GM21528 (cell line): ENCODE results near the gene PRRC1.

Source experiments
- ATAC-seq: cut with Tn5 transposase; IDR thresholded peaks from one replicate; pipeline ENCODE4 v1.9.1; 2021; ENCODE audit warnings: mild to moderate bottlenecking, moderate library complexity; ENCODE audit not compliant: unreplicated experiment, low FRiP score

PRRC1 gene

DNA sequence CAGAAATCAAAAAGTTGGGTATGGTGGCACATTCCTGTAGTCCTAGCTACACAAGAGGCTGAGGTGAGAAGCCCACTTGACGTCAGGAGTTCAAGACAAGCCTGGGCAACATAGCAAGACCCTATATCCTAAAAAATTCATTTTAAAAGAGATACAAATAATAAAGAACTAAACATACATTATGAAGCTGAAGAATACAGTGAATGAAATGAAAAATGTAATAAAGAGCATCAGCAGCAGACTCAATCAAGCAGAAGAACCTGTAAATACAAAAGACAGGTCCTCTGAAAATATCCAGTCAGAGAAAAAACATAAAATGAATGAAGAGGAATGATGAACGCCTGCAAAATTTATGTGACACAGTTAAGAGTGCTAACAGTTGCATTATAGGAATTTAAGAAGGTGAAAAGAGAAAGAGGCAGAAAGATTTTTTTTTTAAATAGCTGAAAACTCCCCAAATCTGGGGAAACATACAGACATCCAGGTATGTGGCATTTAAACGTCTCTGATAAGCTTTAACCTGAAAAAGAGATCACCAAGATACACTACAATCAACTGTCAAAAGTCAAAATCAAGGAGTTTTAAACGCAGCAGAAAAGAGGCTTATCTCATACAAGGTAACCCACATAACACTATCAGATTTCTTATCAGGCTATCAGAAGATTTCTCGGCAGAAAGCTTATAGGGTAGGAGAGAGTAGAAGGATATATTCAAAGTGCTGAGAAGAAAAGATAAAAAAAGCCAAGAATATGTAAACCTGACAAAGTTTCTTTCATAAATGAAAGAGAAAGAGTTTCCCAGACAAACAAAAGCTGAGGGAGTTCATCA is 57.6 kb downstream of the PRRC1 start:
- no peak for ATAC-seq

DNA sequence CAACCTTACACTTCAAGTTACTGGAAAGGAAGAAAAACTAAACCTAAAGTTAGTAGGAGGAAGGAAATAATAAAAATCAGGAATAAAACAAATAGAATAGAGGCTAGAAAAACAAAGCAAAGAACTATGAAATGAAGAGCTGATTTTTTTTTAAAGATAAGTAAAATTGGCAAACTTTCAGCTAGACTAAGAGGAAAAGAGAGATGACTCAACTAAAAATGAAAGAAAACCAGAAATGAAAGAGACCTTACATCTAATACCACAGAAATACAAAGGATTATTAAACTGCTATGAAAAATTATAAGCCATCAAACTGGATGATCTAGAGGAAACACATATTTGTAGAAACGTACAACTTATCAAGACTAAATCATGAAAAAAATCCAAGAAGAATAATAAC is 60.0 kb downstream of the PRRC1 start:
- no peak for ATAC-seq

DNA sequence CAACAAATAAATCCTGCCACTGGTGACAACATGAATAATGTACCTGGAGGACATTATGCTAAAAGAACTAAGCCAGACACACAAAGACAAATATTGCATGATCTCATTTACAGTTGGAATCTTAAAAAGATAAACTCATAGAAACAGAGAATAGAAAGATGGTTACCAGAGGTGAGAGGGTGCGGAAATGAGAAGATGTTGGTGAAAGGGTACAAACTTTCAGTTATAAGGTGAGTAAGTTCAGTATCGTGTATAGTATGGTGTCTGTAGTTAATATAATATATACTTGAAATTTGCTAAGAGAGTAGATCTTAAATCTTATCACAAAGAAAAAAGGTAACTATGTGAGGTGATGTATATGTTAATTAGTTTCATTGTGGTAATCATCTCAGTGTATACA is 63.3 kb downstream of the PRRC1 start:
- peak; percentile 52 for ATAC-seq

DNA sequence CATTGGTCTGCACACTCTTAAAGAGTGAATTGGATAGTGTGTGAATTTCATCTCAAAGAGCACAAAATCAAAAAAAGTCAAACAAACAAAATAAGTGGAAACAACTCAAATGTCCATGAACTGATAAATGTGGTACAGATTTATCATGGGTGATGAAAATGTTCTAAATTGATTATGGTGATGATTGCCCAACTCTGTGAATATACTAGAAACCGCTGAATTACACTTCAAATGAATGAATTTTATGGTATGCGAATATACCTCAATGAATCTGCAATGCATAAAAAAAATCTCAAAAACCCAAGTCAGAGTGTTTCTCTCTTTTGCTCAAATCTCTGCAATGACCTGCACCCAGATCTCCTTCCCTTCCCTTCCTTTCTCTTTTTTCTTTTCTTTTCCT is 64.0 kb downstream of the PRRC1 start:
- ATAC-seq = no peak

DNA sequence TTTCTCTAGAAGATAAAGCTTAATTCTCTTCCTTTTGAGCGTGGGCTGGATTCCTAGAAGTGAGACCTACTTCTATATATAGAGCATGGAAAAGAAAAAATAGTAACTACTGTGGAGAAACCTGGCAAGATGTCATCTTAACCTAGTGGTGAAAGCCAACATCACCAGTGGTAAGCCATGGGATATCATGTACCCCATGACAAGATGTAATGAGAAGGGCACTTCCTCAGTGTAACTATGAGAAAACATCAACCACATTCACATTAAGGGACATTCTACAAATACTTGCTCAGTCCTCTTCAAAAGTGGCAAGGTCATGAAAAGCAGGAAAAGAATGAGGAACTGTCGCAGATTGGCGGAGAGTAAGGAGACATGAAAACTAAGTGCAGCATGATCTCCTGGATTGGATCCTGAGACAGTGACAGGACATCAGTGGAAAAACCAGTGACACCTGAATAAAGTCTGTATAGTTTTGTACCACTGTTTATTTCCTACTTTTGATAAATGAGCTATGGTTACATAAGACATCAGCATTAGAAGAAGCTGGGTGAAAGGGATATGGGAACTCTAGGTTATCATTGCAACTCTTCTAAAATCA is 65.4 kb downstream of the PRRC1 start:
- no peak for ATAC-seq

DNA sequence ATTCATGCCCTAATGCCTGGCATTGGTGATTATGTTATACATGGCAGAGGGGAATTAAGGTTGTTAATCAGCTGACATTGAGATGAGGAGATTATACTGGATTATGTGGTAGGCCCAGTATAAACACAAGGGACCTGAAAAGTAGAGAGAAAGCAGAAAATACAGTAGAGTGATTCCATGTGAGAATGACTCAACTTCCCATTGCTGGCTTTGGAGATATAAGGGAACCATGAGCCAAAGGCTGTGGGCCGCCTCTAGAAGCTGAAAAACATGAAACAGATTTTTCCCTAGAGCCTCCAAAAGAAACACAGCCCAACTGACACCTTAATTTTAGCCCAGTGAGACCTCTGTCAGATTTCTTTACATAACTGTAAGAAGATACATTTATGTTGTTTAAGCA is 66.4 kb downstream of the PRRC1 start:
- ATAC-seq = no peak

DNA sequence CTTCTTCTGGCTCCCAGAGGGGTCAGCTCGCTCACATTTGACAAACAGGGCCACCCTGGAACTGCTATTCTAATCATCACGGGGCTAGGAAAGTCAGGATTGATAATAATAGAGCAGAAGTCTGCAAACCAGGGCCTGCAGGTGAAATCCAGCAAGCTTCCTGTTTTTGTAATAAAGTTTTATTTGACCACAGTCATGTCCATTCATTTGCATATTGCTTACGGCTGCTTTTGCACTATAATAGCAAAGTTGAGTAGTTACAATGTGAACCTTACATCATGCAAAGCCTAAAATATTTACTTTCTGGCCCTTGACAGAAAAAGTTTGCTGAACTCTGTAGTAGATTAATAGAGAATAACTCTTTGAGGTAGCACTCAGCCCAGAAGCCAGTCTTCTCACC is 68.2 kb downstream of the PRRC1 start:
- ATAC-seq = peak; percentile 19

DNA sequence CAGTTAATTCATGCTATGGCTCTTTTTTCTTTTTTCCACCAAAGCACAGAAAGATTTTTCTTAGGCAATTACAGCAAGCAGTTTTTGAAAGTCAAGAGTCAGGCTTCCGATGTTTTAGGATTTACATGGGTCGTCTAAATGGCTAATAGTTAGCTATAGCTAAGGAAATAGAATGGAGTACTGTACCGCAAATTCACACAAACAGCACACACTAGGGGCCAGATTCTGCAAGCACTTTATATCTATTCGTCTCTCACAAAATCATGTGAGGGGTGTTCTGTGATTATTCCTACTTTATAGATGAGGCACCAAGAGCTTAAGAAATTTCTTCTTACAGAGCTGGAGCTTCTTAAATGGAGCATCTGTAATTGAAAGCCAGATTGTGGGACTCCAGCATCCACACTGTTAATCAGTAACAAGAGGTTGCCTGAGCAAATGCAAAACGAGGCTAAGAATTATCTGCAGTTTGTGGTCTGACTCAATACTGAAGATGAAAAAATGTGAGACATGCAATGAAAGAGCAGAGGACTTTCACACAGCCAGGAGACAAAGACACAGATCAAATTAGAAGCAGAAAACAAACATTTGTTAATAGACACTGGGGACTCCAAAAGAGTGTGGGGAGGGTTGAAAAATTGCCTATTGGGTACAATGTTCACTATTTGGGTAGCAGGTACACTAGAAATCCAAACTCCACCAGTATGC is 68.8 kb downstream of the PRRC1 start:
- ATAC-seq = peak; percentile 77

DNA sequence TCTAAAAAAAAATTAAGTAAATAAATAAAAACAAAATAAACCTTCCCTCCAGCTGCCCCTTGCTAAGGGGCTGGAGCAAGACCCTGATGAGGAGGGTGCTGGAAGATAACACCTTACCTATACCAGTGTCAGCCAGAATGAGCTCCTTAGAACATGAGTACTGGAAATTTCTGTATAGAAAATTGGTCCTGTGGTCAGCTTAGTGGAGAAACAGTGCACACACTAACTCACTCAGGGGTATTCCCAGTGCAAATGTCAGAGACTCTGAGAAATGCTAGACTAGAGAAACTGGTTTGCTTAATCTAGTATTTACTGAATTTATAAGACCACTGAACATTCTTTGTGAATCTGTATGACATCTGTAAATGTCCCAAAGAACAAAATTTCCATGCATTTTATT is 69.4 kb downstream of the PRRC1 start:
- ATAC-seq = peak; percentile 49

DNA sequence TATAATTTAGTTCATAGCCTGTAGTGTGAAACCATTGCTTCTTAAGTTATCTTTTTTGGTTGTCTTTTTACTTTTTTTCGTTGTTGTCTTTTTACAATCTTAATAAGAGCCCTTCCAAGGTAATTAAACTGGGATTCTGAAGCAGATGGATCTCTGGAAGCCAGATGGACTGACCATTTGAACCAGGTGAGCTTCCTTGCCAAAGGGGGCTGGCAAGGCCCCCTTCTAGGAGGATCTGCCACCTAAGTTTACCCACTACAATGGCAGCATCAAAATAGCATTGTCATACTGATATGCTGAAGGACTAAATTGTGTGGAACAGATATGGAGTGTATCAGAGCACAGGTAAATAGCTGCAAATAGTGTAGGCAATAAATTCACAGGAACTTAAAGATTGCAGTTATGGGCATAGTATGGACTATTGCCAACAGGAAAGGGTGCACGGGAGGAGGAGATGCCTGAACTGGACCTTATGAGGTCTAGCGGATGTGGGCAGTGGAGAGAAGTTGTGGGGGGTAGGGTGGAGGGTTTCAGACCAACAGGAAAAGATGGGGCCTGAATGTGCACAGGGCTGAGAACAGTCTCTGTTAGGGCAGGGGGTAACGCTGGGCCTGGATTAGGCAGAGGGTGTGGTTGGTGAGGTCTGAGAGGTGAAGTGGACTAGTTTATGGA is 69.9 kb downstream of the PRRC1 start:
- ATAC-seq = no peak

DNA sequence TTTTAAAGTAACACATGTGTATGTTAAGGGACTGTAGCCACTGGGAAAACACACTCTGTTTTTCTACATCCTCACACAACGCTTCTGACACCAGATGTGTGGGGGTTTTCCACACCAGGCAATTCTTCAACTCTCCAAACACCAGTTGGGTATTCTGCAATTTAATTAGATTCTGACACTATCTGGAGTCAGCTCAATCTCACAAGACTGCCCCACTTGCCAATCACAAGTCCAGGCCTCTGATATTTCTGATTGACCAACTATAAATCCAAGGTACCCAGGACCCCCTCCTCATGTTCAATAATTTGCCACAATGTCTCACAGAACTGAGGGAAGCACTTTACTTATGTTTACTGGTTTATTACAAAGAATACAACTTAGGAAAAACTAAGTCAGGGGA is 70.9 kb downstream of the PRRC1 start:
- no peak for ATAC-seq

DNA sequence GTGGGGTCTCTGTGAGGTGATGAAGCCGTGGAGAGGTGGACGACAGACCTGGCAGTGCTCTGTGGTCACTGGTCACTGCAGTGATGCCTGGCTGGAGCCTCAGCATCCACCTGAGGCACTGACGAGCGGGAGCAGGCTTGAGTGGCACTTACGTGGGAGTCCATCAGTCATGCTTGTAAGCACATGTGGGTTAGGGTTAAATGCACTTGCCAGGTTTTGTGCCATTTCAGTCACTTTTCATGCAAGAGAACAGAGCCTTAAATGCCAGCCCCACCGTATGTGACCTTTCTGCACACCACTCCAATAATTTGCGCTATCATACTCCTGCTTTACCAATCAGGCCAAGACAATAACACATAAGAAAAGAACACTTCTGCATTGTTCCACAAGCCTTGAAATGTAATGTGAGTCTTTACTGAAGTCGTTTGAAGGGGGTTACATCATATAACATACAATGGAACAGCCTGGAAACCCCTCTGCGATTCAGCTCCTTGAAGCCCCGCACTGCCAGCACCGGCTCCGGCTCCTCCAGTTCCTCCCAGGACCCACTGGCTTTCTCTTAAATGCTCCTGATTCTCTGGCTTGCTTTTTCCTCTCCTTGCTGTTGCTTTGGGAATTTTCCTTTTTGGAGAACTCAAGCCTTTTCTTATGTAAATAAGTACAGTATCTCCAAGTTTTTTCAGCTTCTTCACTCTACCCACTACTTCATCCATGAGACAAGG is 72.0 kb downstream of the PRRC1 start:
- ATAC-seq = no peak

DNA sequence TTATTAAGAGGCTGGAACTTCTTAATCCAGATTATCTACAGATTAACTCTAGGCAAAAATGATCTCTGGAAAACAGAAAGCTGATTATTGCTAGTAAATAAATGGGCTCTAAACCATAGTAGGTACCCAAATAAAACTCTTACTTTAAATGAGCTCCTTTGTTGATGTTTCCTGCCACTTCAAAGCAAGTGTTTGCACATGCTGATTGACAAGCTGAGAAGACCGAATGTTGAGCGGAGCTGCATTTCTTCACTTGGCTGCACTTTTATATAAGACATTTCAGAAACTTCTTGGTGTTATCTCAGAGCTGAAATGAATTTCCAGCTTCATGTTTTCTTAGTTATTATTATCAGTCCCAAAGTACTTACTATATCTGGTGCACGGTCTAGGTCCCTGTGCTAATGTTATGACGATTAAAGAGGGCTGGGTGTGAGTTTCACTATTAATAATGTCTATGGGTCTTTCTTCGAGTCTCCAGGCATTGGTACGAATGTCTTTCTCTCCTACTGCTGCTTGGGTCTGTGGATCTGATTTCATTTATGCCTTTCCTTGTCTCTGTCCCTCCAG is 72.8 kb downstream of the PRRC1 start:
- ATAC-seq = peak; percentile 46

DNA sequence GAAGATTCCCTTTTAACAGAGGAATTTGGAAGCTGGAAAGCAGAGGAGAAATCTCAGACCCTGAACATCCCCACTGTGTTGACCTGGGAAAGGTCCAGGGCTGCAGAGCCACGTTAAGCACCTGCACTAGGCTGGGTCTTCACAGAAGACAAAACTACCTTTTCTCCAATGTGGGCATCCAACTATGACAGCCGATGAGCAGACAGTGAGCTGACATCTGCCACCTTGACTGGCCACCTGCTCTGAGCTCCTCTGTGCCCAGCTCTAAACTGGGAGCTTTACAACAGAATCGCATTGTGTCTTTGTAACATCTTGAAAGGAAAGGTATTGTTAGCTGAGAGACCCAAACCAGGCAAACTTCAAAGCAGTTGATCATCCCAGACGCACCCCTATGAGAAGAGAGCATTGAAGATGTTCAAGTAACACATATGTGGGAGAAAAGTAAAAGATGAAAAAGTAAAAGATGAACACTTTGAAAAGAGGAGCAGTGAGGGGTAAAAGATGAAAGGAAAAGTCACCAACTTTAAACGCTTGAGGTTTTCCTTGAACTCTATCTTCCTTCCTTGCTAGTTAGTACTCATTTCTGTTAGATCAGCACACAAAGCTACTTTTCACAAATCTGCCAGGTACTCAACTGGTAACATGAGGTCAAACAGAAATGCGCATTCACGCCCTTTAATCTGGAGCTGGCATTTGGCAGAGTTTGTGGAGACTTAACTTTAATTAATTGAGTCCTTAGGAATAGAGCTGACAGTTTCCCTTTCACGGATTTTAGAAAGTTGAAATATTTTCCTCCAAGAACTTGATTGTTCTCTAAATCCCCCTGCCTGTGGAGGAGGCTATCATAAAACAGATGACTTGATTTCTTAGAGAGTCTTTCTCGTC is 78.3 kb downstream of the PRRC1 start:
- no peak for ATAC-seq

DNA sequence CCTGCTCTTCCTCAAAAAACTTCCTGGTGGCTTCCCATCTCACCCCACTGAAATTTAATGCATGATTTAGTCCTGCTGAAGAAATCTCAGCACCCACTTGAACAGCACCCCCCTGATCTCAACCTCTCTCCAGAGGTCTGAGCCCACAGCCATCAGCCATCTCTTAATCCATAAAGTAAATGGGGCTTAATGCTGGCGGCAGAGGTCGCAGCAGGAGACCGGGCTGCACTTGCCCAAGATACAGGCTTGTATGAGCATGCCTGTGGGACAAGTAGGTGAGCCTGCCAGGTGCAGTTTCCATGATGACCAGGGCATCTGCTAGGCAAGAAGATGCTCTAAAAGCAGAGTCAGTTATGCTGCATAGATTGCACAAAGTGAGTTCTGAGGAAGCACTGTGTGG is 79.1 kb downstream of the PRRC1 start:
- no peak for ATAC-seq

DNA sequence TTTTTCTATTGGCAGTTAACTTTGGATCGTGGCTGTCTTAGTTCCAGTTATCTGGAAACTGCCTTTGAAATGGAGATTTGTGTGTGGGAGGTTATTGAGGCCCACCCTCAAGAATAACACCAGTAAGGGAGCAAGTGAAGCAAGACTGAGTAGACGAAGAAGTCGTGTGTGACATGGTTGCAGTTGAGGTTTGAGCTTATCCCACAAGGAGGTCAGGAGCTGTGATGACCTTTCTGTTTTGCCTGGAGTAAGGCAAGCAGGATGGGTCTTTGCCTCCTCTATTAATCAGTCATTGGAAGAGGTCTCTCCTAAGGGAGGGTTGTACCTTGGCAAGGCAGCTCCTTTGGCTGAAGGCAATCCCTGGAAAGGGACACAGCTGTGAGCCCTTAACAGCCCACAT is 81.9 kb downstream of the PRRC1 start:
- ATAC-seq = no peak

DNA sequence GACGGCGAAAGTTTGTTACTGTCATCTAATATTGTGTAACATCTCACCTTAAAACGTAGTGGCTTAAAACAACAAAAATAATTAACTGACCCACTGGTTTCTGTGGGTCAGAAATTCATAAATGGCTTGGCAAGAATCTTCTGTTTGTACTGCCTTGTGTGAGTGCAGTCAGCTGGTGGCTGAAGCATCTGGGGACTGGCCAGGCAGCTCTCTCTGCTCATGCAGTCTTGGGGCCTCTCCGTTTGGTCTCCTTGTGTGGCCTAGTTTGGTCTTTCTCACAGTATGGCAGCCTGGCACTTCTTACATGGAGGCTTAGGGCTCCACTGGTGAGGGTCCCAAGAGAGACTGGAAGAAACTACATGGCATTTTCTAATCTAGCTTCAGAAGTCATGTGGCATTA is 82.4 kb downstream of the PRRC1 start:
- no peak for ATAC-seq

DNA sequence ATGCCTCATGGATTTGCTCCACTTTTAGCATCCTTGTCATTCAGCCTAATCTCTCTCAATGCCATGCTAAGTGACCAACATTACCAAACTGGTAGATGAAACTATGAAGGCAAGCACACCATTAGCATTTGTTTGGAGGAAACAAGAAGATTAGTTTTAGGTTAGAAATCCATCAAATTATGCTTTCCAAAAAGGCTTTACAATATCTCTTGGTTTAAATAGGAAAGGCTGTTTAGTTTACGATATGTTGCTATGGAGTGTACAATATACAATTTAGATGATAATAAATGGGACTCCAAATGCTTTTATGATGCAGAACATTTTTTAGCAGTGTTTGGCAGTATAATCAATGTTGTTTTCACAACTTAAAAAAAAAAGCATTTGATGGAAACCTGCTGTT is 83.7 kb downstream of the PRRC1 start:
- ATAC-seq = no peak

DNA sequence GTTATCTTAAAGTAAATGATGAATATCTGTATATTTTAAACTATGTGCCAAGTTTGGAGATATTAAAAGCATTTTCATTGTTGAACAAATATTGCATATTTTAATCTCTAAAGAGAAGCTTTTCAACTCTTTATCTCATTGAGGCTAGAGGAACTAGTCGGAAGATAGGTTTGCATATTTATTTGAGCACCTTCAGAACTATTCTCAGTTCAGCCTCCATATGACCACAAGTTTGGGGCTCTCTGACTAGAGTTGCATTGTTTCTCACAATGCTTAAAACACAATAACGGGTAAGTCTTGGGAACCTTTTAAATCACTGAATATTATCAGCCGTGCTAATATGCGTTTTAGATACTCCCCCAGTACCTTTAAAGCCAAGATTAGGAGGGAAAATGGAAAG is 84.2 kb downstream of the PRRC1 start:
- ATAC-seq = no peak
